HG03520 (cell line): ENCODE measurements around the gene NPAS1.
"Not testable (repeated sequence)": the region's sequence is repeated elsewhere in the genome, so short reads cannot be mapped to it uniquely, and the experiment has no call there.

ENCODE experiments used
- ATAC-seq: cut with Tn5 transposase; IDR thresholded peaks from one replicate; pipeline ENCODE4 v1.9.1; 2021; ENCODE audit warnings: mild to moderate bottlenecking, moderate library complexity; ENCODE audit not compliant: unreplicated experiment

NPAS1 gene

DNA sequence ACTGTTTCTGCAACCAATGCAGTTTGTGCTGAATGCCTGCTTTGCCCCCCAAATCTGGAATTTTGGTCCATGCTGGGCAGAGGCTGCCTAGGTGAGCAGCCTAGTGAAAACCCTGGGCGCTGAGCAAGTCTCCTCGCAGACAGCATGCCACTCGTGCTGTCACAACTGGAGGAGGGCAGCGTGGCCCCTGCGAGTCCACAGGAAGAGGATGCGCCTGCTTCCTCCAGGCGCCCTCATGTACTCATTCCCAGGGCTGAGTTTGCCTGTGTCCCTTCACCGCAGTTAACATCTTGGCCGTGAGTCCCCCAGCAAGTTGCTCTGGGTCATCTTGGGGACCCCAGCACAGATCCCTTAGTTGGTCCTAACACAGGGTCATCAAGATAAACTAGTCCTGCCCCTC, 55.0 kb downstream of the NPAS1 start:
- no peak for ATAC-seq

DNA sequence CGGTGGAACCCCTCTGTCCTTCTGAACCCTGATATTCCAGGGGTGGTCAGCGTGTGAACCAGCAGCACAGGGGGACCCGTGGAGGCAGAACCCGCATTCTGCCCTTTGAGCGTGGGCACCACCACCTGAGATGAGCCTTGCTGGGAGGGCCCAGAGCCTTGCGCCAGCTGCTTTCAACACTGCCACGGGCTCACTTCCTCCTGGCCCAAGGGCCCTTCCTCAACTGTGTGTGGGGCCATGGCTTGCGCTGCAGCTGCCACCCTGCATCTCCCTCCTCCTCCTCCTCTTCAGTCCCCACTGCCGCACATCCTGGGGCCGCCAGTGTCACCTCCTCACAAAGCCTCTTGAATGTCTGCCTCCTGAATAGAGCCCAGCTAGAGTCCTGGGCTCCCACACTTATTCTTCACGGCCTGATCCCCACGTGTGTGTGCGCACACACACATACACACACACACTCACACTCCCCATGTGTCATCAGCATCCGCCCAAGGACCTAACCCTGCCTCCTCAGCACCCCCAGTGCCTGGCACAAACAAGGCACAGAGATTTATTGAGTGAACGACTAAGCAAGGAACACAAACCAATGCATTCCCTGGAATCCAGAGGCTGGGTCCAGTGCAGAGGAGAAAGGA, 55.7 kb downstream of the NPAS1 start:
- no peak for ATAC-seq

GRCh38 chr19:47075941-47076340, 56.3 kb downstream of the NPAS1 start:
- ATAC-seq = no peak

GRCh38 chr19:47078351-47078750, 58.7 kb downstream of the NPAS1 start:
- ATAC-seq = not testable (repeated sequence)

GRCh38 chr19:47081095-47081494, 61.5 kb downstream of the NPAS1 start:
- ATAC-seq = no peak

- no peak for ATAC-seq
Observed at GRCh38 chr19:47082493-47082892, 62.9 kb downstream of the NPAS1 start.

DNA sequence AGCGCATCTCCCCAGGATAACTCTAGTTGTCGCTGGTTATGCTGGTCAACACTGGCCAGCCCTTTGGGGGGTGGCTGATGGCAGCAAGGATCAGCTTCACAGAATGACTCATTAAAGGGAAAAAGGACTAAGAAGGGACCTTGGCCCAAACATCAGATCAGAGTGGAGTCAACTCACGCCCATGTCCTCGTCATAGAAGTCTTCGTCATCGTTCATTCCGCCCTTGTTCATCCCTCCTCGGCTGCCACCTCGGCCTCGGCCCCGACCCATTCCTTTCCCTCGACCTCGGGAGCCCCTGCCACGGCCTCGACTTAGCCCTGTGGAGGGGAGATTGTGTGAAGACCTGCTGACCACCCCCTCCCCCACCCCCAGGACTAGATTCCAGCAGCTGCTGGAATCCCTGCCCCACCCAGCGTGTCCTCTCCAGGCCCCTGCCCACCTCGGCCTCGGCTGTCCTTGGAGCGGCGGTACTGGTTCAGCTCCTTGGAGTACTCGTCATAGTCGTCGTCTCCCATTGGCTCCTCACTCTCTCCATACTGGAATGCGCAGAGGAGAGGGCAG, 65.3 kb downstream of the NPAS1 start:
- no peak for ATAC-seq

DNA sequence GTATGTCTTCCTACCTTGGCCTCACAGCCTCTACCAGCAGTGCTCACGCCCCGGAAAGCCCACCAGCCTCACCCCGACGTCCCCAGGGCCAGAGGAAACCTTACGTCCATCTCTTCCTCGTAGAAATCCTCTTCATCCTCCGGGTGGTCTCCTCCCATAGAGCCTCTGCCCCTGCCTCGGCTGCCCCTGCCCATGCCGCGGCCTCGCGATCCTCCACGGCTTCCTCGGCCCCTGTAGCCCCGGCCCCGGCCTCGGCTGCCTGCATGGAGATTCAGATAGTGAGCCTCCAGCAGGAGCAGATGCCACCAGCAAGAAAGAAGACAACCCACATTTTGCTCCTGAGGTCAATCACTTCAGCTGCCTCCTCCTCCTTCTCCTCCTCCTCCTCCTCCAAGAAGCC, 66.6 kb downstream of the NPAS1 start:
- no peak for ATAC-seq

DNA sequence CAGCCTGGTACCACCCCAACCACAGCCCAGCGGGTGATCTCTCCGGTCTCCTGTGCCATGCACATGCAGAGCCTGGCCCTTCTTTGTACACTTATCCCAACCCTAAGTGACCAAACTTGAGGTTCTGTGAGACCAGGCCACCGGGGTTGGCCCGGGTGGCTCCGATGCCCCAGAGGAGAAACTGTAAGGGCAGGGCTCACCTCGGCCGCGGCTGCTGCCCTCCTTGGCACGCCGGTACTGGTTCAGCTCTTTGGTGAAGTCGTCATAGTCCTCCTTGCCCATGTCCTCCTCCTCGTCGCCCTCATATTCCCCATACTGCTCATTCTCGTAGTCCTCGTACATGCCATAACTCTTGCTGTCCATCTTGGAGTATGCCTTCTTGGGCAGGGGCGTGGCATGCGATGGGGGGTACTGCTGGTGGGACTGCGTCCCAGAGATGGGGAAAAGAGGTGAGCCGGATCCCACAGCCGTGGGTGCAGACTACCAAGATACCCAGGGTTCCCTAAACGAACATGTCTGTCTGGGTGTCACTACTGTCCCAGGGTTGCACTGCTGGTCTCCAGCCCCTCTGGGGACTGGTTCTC, 70.2 kb downstream of the NPAS1 start:
- ATAC-seq = no peak

DNA sequence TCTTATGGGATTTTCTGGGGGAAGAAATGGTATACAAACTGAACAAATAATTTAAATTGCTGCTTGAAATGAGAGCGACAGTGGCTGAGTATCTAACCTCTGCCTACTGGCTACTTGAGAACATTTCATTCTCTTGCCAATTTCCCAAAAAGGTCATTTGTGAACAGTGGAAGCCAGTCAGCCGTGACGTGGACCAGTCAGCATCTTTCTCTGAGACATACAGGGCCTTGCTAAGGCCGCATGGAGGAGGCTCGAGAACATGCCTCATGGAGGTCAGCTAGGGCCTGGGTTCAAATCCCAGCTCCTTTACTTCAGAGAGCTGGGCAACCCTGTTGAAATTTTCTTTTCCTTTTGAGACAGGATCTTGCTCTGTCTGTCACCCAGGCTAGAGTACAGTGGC, 73.6 kb downstream of the NPAS1 start:
- no peak for ATAC-seq

DNA sequence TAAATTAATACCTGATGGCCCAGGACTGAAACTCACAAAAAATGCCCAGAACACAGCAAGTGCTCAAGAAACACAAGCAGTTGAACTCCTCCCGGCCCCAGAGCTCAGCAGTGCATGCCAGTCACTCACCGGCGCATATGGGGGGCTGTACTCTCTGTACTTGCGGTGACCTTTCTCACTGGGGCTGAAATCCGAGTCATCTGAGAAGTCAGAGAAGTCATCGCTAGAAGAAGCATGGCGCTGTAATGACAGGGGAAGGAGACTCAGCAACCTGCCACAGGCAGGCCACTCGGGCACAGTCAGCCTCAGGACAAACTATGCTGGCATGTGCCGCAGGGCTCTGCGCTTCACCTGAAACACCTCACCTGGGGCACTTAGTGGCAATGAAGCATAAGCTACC, 74.2 kb downstream of the NPAS1 start:
- peak; percentile 59 for ATAC-seq

- no peak for ATAC-seq
Observed at GRCh38 chr19:47094557-47095475, 75.2 kb downstream of the NPAS1 start.
